NCI-H2227 treated with DMSO at 0.1 percent for 48 hours (cell line): ENCODE results near the gene BEND6.
"Not testable (repeated sequence)": the region's sequence is repeated elsewhere in the genome, so short reads cannot be mapped to it uniquely, and the experiment has no call there.

Source experiments
- DNase-seq: peaks from one replicate; lab custom pipeline; 2025; lab: John Stamatoyannopoulos, UW

BEND6 gene

DNA sequence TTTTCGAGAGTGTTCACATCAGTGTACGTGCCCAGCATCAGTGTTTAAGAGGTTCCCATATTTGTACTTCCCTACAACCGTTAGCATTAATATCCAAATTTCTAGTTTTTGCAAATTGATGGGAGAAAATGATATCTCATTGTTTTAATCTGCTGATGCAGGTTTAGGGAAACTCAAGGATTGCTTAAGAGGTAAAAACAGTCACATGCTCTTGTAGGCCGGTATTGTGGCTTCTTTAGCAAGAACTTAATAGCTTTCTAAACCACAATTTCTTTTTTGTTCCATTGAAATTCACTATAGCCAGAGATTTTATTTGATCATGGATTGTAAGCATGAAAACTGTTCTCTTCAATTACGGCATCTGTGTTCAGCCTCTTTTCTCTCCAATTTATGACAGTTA is 29.5 kb downstream of the BEND6 start:
- no peak for DNase-seq

DNA sequence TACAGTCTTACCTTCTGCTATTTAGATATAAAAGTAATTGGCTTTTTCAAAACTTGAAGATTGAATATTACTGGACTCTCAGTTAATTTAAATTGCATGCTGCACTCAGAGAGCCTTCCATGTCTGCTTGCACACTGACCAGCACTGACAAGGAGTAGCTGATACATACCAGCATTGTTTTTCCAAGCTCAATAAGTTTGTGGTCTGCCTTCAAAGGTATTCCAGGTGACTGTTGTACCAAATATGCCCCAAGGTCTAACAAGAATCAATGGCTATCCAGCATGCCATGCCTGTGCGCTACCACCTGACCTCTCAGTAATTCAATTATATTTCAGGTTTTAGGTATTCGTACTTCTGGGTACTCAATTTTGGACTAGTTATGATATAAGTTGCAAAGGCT is 30.0 kb downstream of the BEND6 start:
- DNase-seq, result no peak

DNA sequence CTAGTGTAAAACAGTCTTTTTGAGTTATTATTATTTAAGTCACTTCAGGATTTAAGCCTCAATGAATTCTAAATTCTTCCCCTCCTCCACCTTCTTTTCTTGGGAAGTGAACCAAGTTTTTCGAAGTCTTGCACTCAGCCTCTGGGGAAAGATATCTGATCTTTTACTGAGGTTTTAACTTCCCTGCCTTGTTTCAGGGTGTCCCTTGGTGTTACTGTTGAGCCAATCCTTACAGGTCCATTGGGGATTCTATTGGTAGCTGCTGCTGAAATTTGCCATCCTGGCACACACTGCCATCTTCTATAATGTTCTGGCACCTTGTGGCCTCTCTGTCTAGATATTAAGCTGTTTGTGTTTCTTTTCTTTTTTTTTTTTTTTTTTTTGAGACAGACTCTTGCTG is 31.7 kb downstream of the BEND6 start:
- no peak for DNase-seq

DNA sequence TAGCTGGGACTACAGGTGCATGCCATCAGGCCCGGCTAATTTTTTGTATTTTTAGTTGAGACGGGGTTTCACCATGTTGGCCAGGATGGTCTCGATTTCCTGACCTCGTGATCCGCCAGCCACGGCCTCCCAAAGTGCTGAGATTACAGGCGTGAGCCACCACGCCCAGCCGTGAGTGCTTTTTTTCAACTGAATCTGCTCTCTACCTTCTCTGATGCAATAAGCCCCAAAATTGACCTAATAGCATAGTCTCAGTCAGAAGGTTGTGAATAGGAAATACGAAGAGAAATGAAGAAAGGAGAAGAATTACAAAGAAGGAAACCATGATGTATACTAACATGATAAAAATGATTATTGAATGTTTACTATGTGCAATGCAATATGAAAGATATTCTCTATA is 33.2 kb downstream of the BEND6 start:
- DNase-seq, result no peak

DNA sequence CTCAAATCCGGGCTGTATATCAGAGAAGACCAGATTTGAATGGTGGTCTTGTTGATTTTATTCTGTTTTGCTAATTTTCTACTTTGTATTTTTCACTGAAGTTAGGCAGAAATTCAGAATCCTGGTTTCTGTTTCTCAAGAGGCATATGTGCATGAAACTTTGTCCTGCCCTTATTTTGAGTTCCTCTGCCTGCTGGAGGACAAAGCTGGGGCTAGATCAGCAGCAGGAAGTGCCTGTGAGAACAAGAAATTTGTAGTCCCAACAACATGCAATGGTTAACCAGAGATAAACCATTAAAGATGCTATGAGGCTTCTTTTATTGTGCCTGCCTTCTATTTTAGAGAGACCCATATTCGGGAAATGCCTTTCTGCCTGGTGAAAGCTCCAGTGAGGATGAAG is 37.1 kb downstream of the BEND6 start:
- no peak for DNase-seq

DNA sequence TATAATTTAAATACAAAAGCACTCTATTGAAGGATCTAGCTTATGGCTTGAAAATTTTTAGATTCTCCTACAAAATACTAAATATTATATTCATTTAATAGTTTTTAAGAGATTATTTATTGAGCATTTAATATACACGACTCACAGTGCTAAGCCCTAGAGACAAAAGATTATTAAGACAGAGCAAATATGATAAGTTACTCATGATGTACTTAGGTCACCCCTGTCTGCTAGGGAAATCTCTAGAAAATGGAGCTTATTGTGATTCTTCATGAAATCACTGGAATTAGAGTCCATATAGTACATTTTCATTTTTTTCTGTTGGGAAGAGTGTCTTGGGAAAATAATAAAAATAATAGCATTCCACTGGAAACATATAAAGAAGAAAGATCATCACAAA is 37.8 kb downstream of the BEND6 start:
- DNase-seq, result no peak

DNA sequence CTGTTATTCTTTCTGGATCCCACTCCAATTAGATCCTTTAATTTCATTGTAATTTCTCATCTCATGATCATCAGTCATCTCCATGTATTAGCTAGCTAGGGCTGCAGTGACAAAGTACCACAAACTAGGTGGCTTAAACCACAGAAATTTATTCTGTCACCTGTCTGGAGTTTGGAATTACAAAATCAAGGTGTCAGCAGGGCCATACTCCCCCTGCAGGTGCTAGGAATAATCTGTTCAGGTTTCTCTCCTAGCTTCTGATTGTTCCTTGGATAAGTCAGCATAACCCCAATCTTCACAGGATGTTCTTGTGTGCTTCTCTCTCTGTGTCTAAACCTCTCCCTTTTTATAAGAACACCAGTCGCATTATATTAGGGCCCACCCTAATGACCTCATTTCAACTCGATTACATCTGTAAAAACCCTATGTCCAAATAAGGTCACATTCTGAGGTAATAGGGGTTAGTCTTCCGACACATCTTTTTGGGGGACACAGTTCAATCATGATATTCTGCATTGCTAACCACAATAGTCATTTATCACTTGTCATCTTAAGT is 40.5 kb downstream of the BEND6 start:
- DNase-seq, result no peak

DNA sequence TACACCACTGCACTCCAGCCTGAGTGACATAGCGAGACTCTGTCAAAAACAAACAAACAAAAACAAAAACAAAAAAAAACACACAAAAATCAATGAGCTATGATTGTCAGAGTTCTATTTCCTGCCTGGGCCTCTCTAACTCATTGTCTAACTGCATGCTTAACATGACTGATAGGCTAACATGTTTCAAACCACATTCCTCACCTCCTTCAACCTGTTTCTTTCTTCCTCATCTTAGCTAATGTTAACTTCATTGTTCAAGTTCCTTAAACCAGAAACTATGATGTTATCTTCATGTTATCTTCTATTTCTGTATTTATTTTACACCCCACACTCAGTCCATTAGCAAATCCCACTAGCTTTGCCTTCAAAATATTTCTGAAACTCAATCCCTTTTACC is 41.5 kb downstream of the BEND6 start:
- no peak for DNase-seq

DNA sequence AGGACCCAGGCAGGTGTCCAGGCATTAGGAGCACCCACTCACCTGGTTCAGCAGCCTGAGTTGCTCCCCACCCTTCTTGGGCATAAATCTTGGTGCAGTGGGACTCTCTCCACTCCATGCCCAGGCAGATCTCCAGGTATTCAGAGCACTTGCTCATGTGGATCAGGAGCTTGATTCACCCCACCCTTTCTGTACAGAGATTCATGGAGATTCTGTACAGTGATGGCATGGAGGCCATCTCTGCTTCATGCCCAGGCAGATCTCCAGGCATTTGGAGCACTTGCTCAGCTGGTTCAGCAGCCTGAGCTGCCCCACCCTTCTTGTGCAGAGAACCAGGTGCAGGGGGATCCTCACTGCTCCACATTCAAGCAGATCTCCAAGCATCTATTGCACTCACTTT is 44.1 kb downstream of the BEND6 start:
- DNase-seq, result no peak

DNA sequence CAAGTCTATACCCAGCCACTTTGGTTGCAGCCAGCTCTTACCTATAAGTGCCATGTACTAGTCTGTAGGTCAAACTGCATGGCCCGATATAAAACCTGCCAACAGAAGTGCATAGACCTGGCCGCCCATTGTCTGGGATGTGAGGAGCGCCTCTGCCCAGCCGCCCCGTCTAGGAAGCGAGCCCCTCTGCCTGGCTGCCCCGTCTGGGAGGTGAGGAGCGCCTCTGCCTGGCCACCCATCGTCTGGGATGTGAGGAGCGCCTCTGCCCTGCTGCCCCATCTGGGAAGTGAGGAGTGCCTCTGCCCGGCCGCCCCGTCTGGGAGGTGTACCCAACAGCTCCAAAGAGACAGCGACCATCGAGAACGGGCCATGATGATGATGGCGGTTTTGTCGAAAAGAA is 44.8 kb downstream of the BEND6 start:
- DNase-seq, result not testable (repeated sequence)

DNA sequence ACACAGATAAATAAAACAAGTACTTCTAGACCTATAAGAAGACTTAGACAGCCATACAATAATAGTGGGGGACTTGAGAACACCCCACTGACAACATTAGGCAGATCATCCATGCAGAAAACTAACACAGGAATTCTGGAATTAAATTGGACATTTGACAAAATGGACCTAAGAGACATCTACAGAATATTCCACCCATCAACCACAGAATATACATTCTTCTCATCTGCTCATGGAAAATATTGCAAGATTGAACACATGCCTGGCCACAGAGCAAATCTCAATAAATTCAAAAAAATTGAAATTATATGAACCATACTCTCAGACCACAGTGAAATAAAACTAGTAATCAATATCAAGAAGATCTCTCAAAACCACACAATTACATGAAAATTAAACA is 47.3 kb downstream of the BEND6 start:
- no peak for DNase-seq

DNA sequence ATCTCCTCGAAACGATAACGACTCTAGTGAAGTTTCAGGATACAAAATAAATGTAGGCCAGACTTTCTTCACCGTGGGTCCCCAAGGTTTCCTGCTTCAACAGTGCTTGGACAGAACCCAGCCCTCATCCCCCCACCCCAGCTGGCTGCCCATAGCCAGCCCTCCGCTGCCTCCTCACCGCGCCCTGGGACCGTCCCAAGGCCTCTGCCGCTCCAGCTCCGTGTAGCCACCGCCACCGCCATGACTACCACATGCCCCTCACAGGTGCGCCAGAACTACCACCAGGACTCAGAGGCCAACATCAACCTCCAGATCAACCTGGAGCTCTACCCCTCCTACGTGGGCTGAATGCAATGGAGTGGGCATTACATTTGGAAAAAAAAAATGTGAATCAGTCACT is 49.4 kb downstream of the BEND6 start:
- no peak for DNase-seq

DNA sequence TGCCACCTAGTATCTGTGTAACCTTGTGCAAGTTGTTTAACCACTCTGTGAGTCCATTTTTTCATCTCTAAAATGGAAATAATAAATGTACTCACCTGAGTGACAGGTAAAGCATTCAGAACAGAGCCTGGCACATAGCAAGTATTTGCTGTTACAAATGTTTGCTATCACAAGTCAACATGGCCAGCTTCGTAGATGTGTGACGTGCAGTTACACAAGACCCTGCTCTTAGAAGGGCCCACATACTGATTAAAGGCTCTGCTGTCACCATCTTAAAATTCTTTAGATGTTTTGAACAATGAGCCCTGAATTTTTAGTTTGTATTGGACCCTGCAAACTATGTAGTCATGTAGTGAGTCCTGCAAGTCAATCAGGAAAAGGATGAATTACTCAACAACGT is 51.2 kb downstream of the BEND6 start:
- DNase-seq, result no peak

DNA sequence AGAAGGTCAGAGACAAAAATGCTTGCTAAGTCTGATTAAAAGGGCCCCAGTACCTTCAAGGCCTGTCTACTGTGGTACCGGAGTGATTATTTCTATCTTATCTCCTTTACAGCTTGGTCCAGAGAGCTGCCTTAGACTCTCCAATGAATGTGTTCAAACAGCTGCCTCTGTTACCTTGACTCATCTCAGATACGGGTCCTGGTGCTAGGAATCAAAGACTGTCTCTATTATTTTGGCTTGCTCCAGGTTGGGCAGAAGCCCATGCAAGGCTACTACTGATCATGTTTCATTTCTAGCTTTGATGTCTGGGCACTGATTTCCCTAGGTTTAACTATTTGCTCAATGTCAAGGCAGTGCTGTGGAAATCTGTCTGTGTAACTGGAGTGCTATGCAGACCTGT is 53.2 kb downstream of the BEND6 start:
- not testable (repeated sequence) for DNase-seq

DNA sequence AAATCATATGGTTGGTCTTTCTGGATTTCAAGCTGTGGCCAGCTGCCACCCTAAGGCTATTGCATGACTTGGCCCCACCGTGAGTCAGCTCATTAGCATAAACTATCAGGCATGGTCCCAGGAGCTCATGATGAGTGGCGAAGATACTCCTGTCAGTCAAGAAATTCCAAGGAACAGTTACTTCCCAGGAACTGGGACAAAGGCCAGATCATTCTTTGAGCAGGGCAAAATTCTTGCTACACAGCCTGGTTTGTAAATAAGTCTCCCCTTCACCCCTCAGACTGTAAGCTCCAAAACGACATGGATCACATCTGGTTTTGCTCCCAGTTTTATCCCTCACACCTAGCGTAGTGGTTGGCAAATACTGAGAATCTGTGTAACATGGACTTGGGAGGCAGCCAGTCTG is 58.6 kb downstream of the BEND6 start:
- no peak for DNase-seq

DNA sequence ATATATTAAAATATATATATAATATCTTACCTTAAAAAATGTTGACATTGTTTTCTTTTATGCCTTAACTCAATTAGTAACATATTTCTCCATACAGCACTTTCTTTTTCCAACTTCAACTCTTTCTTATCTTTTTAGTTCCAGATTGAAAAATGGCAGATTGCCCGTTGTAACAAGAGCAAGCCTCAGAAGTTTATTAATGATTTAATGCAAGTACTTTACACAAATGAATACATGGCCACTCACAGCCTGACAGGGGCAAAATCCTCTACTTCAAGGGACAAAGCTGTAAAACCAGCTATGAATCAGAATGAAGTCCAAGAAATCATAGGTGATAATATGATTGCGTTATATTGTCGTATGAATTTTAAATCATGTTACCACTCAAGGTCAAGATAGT is 62.2 kb downstream of the BEND6 start:
- no peak for DNase-seq

DNA sequence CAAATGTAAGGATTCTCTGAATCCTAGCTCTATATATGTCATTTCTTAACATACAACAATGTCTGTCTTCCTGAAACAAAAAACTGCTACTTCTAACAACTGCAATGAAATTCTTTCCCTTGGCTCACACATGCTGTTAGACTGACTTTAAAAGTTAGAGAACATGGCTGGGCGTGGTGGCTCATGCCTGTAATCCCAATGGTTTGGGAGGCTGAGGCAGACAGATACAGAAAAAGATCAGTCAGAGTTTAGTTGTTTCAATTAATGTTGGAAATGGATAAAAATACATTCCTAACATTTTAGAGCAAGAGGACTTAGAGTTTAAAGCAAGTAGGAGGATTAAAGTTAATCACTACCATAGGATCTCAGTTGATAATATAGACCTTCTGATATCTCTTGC is 62.9 kb downstream of the BEND6 start:
- no peak for DNase-seq

DNA sequence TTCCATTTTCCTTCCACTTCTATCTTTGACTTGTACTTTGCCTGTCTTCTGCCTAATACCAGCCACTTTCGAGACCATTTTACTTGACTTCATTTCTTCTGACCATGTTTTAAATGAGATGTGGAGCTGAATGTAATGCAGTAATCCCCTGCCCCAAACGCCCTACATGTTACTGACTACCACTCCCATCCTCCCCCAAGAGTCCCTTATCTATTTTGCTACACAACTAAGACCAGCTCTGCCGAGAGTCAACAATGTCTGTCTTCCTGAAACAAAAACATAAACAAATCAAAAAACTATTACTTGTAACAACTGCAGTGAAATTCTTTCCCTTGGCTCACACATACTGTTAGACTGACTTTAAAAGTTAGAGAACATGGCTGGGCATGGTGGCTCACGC is 64.5 kb downstream of the BEND6 start:
- no peak for DNase-seq

DNA sequence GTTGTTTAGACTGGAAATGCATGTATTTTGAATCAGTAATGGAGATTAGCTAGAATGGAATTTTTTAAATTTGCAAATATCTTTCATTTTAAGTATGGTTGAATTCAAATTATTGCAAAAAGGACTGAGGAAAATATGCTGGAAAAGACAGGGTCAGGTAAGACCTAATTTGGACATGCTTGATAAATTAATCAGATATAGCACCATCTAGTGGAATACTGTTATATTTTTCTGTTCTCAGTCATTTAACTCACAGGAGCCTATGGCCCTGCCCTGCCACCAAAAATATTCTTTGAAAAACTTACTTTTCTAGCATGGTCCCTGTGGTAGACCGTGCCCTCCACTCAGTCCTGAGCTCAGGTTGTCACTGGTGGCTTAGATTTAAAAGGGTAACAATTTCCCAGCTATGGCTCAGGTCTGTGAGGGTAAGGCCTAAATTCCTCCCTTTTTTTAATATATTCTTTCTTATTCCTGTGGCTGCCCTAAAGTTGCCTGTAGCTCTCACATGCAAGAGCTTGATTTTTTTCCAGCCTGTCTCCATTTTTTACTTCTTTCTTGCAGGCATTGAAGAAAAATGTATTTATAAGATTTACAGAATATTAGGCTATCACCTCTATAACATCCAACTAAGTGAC is 66.3 kb downstream of the BEND6 start:
- DNase-seq, result peak; percentile 4

DNA sequence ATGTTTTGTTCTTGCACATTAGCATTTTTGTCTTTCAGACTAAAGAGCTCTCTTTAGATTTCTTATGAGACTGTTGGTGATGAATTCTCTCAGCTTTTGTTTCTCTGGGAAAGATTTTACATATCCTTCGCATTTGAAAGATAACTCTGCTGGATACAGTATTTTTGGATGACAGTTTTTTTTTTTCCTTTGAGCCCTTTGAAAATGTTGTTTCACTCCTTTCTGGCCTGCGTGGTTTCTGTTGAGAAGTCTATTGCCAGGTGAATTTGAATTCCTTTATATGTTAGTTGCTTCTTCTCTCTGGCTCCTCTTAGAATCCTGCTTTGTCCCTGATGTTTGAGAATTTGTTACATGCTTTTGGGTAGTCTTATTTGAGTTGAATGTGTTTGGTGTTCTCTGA is 69.4 kb downstream of the BEND6 start:
- DNase-seq, result no peak

DNA sequence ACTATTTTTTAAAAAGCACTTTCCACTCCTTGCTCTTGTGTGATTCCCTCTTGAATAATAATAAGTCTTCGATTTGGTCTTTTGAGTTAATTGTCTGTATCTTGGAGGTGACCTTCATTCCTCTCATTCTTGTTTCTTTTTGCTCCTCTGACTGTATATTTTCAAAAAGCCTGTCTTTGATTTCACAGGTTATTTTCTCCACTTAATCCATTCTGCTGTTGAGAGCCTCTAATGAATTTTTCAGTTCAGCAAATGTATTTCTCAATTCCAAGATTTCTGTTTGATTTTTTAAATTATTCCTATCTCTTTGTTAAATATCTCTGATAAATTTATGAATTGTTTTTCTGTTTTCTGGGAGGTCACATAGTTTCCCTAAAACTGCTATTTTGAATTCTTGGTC is 69.9 kb downstream of the BEND6 start:
- no peak for DNase-seq

DNA sequence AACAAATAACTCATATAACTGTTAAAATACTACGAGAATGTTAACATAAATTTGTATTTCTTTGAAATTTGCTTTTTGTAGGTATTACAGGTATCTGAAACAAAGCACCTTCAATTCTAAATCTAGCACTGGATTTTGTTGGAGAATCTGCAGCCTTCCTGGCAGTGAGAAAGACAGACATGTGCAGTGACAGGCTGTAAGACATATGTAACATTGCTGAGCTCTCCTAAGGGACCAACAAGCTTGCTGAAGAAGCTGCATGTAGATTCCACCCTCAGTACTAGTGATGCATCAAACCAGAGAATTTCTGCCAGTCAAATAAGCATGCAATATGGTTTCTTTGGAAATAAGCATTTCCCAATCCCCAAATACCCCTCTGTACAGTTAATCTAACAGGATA is 71.1 kb downstream of the BEND6 start:
- no peak for DNase-seq

DNA sequence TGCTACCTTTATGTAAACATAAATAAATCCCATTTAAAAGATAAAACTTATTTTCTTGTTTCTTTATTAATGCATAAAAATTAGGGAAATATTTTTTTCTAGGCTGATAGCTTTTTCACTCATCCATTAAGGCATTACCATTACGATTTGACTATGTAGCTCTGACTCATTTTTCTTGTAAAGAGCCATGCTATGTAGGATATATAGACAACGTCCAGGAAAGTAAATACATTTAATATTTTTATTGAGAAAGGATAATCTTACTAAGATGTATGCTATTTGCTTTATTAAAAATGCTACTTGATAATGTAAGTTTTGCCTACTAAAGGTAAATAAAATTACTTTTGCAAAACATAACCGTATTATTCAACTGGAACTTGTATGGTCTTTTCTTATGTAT is 72.4 kb downstream of the BEND6 start:
- DNase-seq, result no peak

DNA sequence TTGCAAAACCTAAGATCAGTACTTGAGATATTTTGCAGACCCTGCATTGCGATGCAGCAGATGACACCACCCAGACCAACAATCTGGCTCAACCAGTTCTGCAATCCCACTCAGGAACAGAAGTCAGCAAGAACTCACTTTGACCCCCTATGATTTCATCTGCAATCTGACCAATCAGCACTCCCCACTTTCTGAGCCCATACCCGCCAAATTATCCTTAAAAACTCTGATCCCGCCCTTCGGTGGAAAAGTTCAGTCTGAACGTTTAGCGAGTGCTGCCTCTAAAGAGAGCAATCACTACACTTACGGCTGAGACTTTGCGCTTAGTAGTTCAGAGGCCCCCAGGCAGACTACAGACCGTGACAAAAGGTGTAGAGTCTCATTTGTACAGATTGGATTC is 74.3 kb downstream of the BEND6 start:
- no peak for DNase-seq

DNA sequence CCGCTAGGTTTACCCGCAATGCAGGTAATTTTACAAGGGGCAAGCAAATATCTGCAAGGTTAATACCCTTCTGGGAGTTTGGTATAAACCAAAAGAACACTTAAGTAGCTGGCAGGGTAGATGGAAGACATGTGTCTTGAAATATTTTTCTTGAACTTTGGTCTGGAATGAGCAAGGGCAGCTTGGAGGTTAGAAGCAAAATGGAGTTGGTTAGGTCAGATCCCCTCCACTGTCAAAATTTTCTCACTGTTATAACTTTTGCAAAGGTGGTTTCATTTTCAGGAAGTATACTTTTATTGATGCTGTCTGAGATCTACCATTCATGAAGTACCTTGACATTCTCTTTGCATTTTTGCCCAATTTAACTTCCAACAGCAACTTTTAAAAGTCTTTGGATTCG is 78.3 kb downstream of the BEND6 start:
- DNase-seq, result no peak
